ENCODE results near the gene CARD14. TPM values are rescaled to one million over a fixed set of nuclear protein-coding genes. Genes with fewer than 3 reads are reported as not detected.

The CARD14 gene
- total and polyA plus RNA-seq, 2 donors (not counting 1 experiment from before 2014, with no cell fraction given): not detected

DNA sequence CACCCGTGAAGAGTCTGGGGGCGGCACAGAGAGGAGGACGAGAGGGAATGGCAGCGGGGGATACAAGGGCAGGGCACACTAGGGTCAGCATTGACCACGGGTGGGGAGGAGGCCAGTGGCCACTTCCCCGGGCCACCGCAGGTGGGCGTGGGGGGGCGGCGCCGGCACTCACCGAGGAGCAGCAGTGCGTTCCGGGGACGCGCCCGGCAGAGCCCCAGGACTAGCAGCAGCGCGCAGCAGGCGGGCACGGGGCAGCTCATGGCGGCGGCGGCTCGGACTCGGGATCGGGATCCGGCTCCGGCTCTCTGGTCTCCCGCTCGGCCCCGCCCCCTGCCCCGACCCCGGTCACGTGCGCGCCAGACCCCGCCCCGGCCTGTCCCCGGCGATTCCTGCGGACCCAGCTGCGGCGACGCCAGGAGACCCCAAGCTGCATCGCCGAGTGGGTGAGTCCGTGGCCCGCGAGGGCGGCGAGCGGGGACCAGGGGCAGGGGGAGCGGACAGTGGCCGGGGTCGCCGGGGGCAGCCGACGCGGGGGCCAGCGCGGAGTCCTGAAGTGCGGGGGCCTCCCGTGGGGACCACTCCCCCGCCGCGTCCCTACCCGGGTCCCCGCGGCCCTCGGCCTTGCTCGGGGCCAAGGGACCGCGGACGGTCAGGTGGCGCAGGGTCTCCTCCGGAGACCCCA, 50.4 kb downstream of the CARD14 start, which contains the start of the genes SGSH and SLC26A11:
SGSH (minus strand) TSS at position 280 of the 682 bp plus-strand sequence; CDS start at position 260, 20 bp downstream.
SLC26A11 (plus strand) TSS at position 374 of the 682 bp plus-strand sequence. CDS start 1,134 bp downstream, outside the sequence.
- 1% methylated on average over 75 of the region's 77 CpGs for WGBS (ENCODE audit: insufficient coverage)

More for the DNA sequence above, 50.4 kb downstream of the CARD14 start, which contains the start of the genes SGSH and SLC26A11:
- TF ChIP-seq, protein P1, sequence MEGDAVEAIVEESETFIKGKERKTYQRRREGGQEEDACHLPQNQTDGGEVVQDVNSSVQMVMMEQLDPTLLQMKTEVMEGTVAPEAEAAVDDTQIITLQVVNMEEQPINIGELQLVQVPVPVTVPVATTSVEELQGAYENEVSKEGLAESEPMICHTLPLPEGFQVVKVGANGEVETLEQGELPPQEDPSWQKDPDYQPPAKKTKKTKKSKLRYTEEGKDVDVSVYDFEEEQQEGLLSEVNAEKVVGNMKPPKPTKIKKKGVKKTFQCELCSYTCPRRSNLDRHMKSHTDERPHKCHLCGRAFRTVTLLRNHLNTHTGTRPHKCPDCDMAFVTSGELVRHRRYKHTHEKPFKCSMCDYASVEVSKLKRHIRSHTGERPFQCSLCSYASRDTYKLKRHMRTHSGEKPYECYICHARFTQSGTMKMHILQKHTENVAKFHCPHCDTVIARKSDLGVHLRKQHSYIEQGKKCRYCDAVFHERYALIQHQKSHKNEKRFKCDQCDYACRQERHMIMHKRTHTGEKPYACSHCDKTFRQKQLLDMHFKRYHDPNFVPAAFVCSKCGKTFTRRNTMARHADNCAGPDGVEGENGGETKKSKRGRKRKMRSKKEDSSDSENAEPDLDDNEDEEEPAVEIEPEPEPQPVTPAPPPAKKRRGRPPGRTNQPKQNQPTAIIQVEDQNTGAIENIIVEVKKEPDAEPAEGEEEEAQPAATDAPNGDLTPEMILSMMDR (IDR thresholded peaks at IDR 0.05): no peak
- TF ChIP-seq EZH2 (IDR thresholded peaks at IDR 0.05; ENCODE audit: borderline replicate concordance, insufficient read depth, low read depth, low read length, poor library complexity, severe bottlenecking): no peak
- ChIA-PET CTCF (interaction anchor here (0.9 to 1.4 kb wide), 2 partner anchors 24 to 31 kb away, joined by 4 read pairs; no protein-coding TSS in a partner anchor), POLR2A (no interaction called here)
- H3K36me3 ChIP-seq (replicated peaks in 1 of 2; ENCODE audit: control extremely low read depth in 1 of 2, control insufficient read depth in 1 of 2, extremely low read depth in 1 of 2, insufficient read depth in 2 of 2, low read length in 1 of 2): peaks cover 0 to 7% of the 10 kb centered on the region in 2 experiments
- H3K27ac ChIP-seq (ENCODE audit: low read length in 2 of 2): peak within 1 kb of the TSS; percentile 90 to 96
- H2AFZ ChIP-seq (ENCODE audit: insufficient read depth, low read depth, low read length, poor library complexity, severe bottlenecking): peak within 1 kb of the TSS; percentile 71
- Mint-ChIP-seq H3K9me3 (ENCODE audit: insufficient read depth) (no peaks in the 10 kb centered on the region), H3K4me3 (peak within 1 kb of the TSS; percentile 96), H3K27me3 (no peaks in the 10 kb centered on the region), H3K27ac (peak within 1 kb of the TSS; percentile 94), H3K4me1 (peaks cover 22% of the 10 kb centered on the region)
- H4K20me1 ChIP-seq (ENCODE audit: control insufficient read depth, insufficient read depth, low read length, poor library complexity, severe bottlenecking): peaks cover 23% of the 10 kb centered on the region
- H3K9ac ChIP-seq (ENCODE audit: low read length): peak within 1 kb of the TSS; percentile 93
- peaks cover 10 to 30% of the 10 kb centered on the region in 2 donors for H3K4me1 ChIP-seq (ENCODE audit: control insufficient read depth in 2 of 2, insufficient read depth in 2 of 2, low read length in 2 of 2)
- peak within 1 kb of the TSS; percentile 99 for H3K4me2 ChIP-seq (replicated peaks; ENCODE audit: low read depth, low read length, poor library complexity, severe bottlenecking)
- H3K9me3 ChIP-seq (ENCODE audit: control extremely low read depth in 1 of 3, control insufficient read depth in 2 of 3, insufficient read depth in 1 of 3, low read length in 2 of 3): peaks cover 0 to 2% (median 0%) of the 10 kb centered on the region in 3 donors
- peak within 1 kb of the TSS; percentile 59 to 86 (median 67) for H3K4me3 ChIP-seq (ENCODE audit: control extremely low read depth in 1 of 5, extremely low read depth in 1 of 5, insufficient read depth in 1 of 5, low read depth in 2 of 5, low read length in 4 of 5)
- H3K79me2 ChIP-seq (ENCODE audit: control insufficient read depth, insufficient read depth, low read length): peaks cover 23% of the 10 kb centered on the region
- ATAC-seq (ENCODE audit: low read depth): peak; percentile 48
- intact Hi-C loops (cut with micrococcal nuclease): no loop called here
- peaks cover 0 to 2% (median 0%) of the 10 kb centered on the region in 4 experiments for H3K27me3 ChIP-seq (replicated peaks in 1 of 4; ENCODE audit: control extremely low read depth in 1 of 4, control insufficient read depth in 3 of 4, insufficient read depth in 4 of 4, low read length in 3 of 4)
- peak; percentile 74 for DNase-seq

All from B cell (primary cell).